ENCODE results near the gene DBH. TPM values are rescaled to one million over a fixed set of nuclear protein-coding genes. Genes with fewer than 3 reads are reported as not detected.

DBH gene
- total RNA-seq, 1 experiment from 2014 or later, result not detected

DNA sequence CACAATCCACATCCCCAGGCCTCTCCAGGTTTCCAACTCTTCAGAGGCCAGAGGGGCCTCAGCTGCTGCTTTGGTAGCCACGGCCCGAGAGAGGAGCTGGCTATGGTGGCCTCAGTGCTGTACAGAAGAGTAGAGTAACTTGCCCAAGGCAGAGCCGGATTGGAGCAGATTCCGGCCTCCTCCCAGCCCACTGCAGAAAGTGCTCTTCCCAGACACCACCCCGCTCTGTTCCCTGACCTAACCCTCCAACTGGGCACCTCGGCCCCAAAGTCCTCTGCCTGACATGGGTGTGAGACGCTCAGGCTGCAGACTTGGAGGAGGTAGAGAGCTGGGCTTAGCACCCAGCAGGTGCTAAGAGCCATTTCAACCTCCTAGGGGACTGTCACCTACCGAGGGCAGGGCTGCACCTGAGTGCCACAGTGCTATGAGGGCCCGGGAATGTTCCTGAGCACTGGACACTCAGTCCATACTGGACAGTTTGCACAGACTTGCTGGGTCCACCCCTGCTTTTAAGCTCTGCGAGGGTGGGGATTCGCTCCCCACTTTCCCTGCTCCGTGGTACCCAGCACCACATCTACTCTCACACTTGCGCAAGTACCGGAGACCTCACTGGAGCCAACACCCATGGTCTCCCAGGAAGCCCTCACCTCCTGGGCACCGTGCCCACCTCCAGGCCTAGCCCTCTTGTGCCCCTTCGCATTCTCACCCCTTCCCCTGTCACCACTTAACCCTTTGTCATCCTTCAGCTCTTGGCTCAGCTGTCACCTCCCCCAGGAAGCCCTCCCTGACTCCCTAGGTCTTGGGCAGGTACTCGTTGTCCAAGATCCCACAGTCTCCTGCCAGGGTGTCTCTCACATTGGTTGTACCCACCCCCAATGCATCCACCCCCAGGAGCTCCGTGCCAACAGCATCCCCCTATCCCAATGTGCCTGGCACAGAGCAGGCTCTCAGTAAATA, 49.8 kb downstream of the DBH start:
- Histone ChIP-seq H3K9me2 (ENCODE audit: insufficient read depth) (no peaks in the 10 kb centered on the region), H3K9ac (ENCODE audit: low read length) (no peak overlapping the region), H3K4me3 (replicated peaks in 1 of 2; ENCODE audit: low read depth in 1 of 2, low read length in 2 of 2) (no peak overlapping the region), H4K20me1 (ENCODE audit: insufficient read depth) (no peaks in the 10 kb centered on the region), H3K4me1 (ENCODE audit: control insufficient read depth in 1 of 2, insufficient read depth in 2 of 2, low read length in 2 of 2) (peaks cover 6 to 9% of the 10 kb centered on the region in 2 experiments; a peak in 2 of 4 replicates), H3K36me3 (ENCODE audit: control insufficient read depth in 1 of 2, insufficient read depth in 2 of 2, low read length in 2 of 2) (no peaks in the 10 kb centered on the region), H3K4me2 (ENCODE audit: low read length) (no peak overlapping the region), H2AFZ (ENCODE audit: low read depth, low read length, poor library complexity, severe bottlenecking) (no peak overlapping the region), H3K27me3 (ENCODE audit: insufficient read depth, low read length) (no peaks in the 10 kb centered on the region), H3K27ac (ENCODE audit: low read depth, low read length) (no peak overlapping the region), H3K9me3 (ENCODE audit: control insufficient read depth in 1 of 2, insufficient read depth in 1 of 2, low read depth in 1 of 2, low read length in 2 of 2) (no peaks in the 10 kb centered on the region), H3K79me2 (ENCODE audit: insufficient read depth, low read length) (no peaks in the 10 kb centered on the region)
- BruUV-seq (replicated peaks), result no TSS peak
- ATAC-seq, result no peak
- DNase-seq (ENCODE audit: low read depth, low spot score), result no peak
- TF ChIP-seq EZH2 (IDR thresholded peaks at IDR 0.05), result no peak
- TF ChIP-seq ZBTB33 (IDR thresholded peaks at IDR 0.05; ENCODE audit: extremely low read depth, insufficient replicate concordance, low read length), result no peak
- no peak for TF ChIP-seq SIN3A (IDR thresholded peaks at IDR 0.05; ENCODE audit: low read depth)
- no peak for TF ChIP-seq CBX3 (IDR thresholded peaks at IDR 0.05; ENCODE audit: low read depth)
- no peak for TF ChIP-seq CEBPB (IDR thresholded peaks at IDR 0.05; ENCODE audit: low read depth)
- TF ChIP-seq SRF (IDR thresholded peaks at IDR 0.05; ENCODE audit: low read depth), result no peak
- TF ChIP-seq ZFX (IDR thresholded peaks at IDR 0.05), result no peak
- TF ChIP-seq POLR2AphosphoS5 (IDR thresholded peaks at IDR 0.05; ENCODE audit: low read depth, low read length), result no peak
- no peak for TF ChIP-seq YY1 (IDR thresholded peaks at IDR 0.05; ENCODE audit: extremely low read depth, insufficient replicate concordance, low read depth, low read length)
- TF ChIP-seq RAD21 (IDR thresholded peaks at IDR 0.05; ENCODE audit: low read depth), result no peak
- TF ChIP-seq, protein P1, sequence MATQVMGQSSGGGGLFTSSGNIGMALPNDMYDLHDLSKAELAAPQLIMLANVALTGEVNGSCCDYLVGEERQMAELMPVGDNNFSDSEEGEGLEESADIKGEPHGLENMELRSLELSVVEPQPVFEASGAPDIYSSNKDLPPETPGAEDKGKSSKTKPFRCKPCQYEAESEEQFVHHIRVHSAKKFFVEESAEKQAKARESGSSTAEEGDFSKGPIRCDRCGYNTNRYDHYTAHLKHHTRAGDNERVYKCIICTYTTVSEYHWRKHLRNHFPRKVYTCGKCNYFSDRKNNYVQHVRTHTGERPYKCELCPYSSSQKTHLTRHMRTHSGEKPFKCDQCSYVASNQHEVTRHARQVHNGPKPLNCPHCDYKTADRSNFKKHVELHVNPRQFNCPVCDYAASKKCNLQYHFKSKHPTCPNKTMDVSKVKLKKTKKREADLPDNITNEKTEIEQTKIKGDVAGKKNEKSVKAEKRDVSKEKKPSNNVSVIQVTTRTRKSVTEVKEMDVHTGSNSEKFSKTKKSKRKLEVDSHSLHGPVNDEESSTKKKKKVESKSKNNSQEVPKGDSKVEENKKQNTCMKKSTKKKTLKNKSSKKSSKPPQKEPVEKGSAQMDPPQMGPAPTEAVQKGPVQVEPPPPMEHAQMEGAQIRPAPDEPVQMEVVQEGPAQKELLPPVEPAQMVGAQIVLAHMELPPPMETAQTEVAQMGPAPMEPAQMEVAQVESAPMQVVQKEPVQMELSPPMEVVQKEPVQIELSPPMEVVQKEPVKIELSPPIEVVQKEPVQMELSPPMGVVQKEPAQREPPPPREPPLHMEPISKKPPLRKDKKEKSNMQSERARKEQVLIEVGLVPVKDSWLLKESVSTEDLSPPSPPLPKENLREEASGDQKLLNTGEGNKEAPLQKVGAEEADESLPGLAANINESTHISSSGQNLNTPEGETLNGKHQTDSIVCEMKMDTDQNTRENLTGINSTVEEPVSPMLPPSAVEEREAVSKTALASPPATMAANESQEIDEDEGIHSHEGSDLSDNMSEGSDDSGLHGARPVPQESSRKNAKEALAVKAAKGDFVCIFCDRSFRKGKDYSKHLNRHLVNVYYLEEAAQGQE (IDR thresholded peaks at IDR 0.05; ENCODE audit: low read depth), result no peak
- TF ChIP-seq MAX (IDR thresholded peaks at IDR 0.05), result no peak
- no peak for TF ChIP-seq EGR1 (IDR thresholded peaks at IDR 0.05; ENCODE audit: low read depth)
- TF ChIP-seq FOSL1 (IDR thresholded peaks at IDR 0.05; ENCODE audit: low read depth), result no peak
- no peak for TF ChIP-seq JUND (IDR thresholded peaks at IDR 0.05)
- no peak for TF ChIP-seq EZH2phosphoT487 (IDR thresholded peaks at IDR 0.05; ENCODE audit: borderline replicate concordance)
- TF ChIP-seq, protein P2, sequence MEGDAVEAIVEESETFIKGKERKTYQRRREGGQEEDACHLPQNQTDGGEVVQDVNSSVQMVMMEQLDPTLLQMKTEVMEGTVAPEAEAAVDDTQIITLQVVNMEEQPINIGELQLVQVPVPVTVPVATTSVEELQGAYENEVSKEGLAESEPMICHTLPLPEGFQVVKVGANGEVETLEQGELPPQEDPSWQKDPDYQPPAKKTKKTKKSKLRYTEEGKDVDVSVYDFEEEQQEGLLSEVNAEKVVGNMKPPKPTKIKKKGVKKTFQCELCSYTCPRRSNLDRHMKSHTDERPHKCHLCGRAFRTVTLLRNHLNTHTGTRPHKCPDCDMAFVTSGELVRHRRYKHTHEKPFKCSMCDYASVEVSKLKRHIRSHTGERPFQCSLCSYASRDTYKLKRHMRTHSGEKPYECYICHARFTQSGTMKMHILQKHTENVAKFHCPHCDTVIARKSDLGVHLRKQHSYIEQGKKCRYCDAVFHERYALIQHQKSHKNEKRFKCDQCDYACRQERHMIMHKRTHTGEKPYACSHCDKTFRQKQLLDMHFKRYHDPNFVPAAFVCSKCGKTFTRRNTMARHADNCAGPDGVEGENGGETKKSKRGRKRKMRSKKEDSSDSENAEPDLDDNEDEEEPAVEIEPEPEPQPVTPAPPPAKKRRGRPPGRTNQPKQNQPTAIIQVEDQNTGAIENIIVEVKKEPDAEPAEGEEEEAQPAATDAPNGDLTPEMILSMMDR (IDR thresholded peaks at IDR 0.05 in 2 of 3, conservative IDR thresholded peaks at IDR 0.05 in 1 of 3; ENCODE audit: borderline replicate concordance in 1 of 3, insufficient read depth in 1 of 3, low read depth in 2 of 3, low read length in 2 of 3), result no peak
- no peak for TF ChIP-seq ELF1 (IDR thresholded peaks at IDR 0.05; ENCODE audit: borderline replicate concordance, low read depth)
- RAD21 ChIA-PET (ENCODE audit: low non-redundant PET in 1 of 2, low total read pairs in 2 of 2, uncharacterized antibody in 2 of 2, unreplicated experiment in 2 of 2), result no interaction called here
- POLR2A ChIA-PET, result no interaction called here
- intact Hi-C loops (cut with micrococcal nuclease), result no loop called here
- CTCF ChIA-PET, result no interaction called here
